Activated naive CD8-positive, alpha-beta T cell treated with anti-CD3 and anti-CD28 coated beads, Interleukin-2, amount 10 ng/mL, durations not matched to agents 7 days and 5 days (primary cell): ENCODE data around the gene PPP1R36. TPM values are rescaled to one million over a fixed set of nuclear protein-coding genes. Genes with fewer than 3 reads are reported as not detected.
"Not testable (repeated sequence)": the region's sequence is repeated elsewhere in the genome, so short reads cannot be mapped to it uniquely, and the experiment has no call there.

Experiments
- ATAC-seq: fragments of 150-1000 bp; cut with Tn5 transposase; one replicate; pipeline ENCODE4 v1.10.0; 2021; ENCODE audit warnings: low read depth, moderate library complexity
- POLR2A ChIA-PET: fragments of 350-600 bp; sonication (Branson Sonifier 250); formaldehyde crosslinking; loops from one replicate; lab custom pipeline; 2021; ENCODE audit warnings: antibody characterized with exemption; lab: Charles Lee
- DNase-seq: peaks from one replicate; pipeline ENCODE4 v3.0.0; 2021
- H3K27ac Mint-ChIP-seq: one replicate; pipeline ENCODE4 v1.8.0; 2022; ENCODE audit warnings: mild to moderate bottlenecking, mixed read lengths
- H3K27me3 Mint-ChIP-seq: one replicate; pipeline ENCODE4 v1.8.0; 2022; ENCODE audit warnings: mild to moderate bottlenecking, moderate library complexity, mixed read lengths
- H3K36me3 Mint-ChIP-seq: one replicate; pipeline ENCODE4 v1.8.0; 2021; ENCODE audit warnings: mild to moderate bottlenecking, mixed read lengths
- H3K4me1 Mint-ChIP-seq: one replicate; pipeline ENCODE4 v1.8.0; 2021; ENCODE audit warnings: mixed read lengths
- H3K4me3 Mint-ChIP-seq: one replicate; pipeline ENCODE4 v1.8.0; 2022; ENCODE audit warnings: mild to moderate bottlenecking, moderate library complexity, mixed read lengths
- H3K9me3 Mint-ChIP-seq: one replicate; pipeline ENCODE4 v1.8.0; 2021; ENCODE audit warnings: mixed read lengths
- total RNA-seq, 2 experiments: library from RNA; stranded (reverse); gene quantifications; one replicate each; pipeline ENCODE4 v1.2.3, GENCODE V29; 2021

The PPP1R36 gene
- total RNA-seq, 2 experiments from 2014 or later = 0.28 to 0.69 TPM

- Mint-ChIP-seq H3K27me3 (peaks cover 18% of the 10 kb centered on the region), H3K27ac (no peak overlapping the region)
Measured at GRCh38 chr14:64536488-64537245, 13.1 kb upstream of the PPP1R36 start.

GRCh38 chr14:64540208-64541202 lies 9.3 kb upstream of the PPP1R36 start, which contains the start of gene HSPA2:
TSS of gene HSPA2 (plus strand) at chr14:64540741. CDS start at chr14:64540850, 109 bp downstream.
- H3K4me3 Mint-ChIP-seq = peak within 1 kb of the TSS; percentile 99
- H3K9me3 Mint-ChIP-seq = peaks cover 1% of the 10 kb centered on the region
- DNase-seq = peak; percentile 97
- H3K27me3 Mint-ChIP-seq = peaks cover 54% of the 10 kb centered on the region
- H3K27ac Mint-ChIP-seq = peak within 1 kb of the TSS; percentile 94
- peaks cover 23% of the 10 kb centered on the region for H3K4me1 Mint-ChIP-seq
- POLR2A ChIA-PET = interaction anchor here (0.6 to 2.9 kb wide), 9 partner anchors 14 to 203 kb away, joined by 3 to 19 read pairs (median 3); partner anchors contain the start of genes ZBTB1 and ZBTB25
- ATAC-seq = peak; percentile 95
- peaks cover 2% of the 10 kb centered on the region for H3K36me3 Mint-ChIP-seq

More at GRCh38 chr14:64536488-64537245, 13.1 kb upstream of the PPP1R36 start:
- no peak for ATAC-seq
- peaks cover 2% of the 10 kb centered on the region for H3K36me3 Mint-ChIP-seq
- DNase-seq = no peak
- H3K4me1 Mint-ChIP-seq = peaks cover 15% of the 10 kb centered on the region
- no peak overlapping the region for H3K4me3 Mint-ChIP-seq
- POLR2A ChIA-PET = no interaction called here
- peaks cover 1% of the 10 kb centered on the region for H3K9me3 Mint-ChIP-seq

DNA sequence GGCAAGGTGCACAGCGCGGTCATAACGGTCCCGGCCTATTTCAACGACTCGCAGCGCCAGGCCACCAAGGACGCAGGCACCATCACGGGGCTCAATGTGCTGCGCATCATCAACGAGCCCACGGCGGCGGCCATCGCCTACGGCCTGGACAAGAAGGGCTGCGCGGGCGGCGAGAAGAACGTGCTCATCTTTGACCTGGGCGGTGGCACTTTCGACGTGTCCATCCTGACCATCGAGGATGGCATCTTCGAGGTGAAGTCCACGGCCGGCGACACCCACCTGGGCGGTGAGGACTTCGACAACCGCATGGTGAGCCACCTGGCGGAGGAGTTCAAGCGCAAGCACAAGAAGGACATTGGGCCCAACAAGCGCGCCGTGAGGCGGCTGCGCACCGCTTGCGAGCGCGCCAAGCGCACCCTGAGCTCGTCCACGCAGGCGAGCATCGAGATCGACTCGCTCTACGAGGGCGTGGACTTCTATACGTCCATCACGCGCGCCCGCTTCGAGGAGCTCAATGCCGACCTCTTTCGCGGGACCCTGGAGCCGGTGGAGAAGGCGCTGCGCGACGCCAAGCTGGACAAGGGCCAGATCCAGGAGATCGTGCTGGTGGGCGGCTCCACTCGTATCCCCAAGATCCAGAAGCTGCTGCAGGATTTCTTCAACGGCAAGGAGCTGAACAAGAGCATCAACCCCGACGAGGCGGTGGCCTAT lies 8.3 kb upstream of the PPP1R36 start:
- H3K36me3 Mint-ChIP-seq = peaks cover 2% of the 10 kb centered on the region
- peaks cover 57% of the 10 kb centered on the region for H3K27me3 Mint-ChIP-seq
- peaks cover 23% of the 10 kb centered on the region for H3K4me1 Mint-ChIP-seq
- H3K27ac Mint-ChIP-seq = no peak overlapping the region
- peaks cover 1% of the 10 kb centered on the region for H3K9me3 Mint-ChIP-seq
- DNase-seq (peak; percentile 47), ATAC-seq (no peak)
- peak overlapping the region; percentile 99 for H3K4me3 Mint-ChIP-seq
- POLR2A ChIA-PET = interaction anchor here (2.1 to 2.9 kb wide), 2 partner anchors 36 to 38 kb away, joined by 10 to 19 read pairs; partner anchors contain the start of genes ZBTB1 and ZBTB25

DNA sequence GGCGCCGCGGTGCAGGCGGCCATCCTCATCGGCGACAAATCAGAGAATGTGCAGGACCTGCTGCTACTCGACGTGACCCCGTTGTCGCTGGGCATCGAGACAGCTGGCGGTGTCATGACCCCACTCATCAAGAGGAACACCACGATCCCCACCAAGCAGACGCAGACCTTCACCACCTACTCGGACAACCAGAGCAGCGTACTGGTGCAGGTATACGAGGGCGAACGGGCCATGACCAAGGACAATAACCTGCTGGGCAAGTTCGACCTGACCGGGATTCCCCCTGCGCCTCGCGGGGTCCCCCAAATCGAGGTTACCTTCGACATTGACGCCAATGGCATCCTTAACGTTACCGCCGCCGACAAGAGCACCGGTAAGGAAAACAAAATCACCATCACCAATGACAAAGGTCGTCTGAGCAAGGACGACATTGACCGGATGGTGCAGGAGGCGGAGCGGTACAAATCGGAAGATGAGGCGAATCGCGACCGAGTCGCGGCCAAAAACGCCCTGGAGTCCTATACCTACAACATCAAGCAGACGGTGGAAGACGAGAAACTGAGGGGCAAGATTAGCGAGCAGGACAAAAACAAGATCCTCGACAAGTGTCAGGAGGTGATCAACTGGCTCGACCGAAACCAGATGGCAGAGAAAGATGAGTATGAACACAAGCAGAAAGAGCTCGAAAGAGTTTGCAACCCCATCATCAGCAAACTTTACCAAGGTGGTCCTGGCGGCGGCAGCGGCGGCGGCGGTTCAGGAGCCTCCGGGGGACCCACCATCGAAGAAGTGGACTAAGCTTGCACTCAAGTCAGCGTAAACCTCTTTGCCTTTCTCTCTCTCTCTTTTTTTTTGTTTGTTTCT lies 7.6 kb upstream of the PPP1R36 start:
- Mint-ChIP-seq H3K27ac (no peak overlapping the region), H3K36me3 (peaks cover 2% of the 10 kb centered on the region), H3K9me3 (peaks cover 1% of the 10 kb centered on the region), H3K4me3 (peak overlapping the region; percentile 99), H3K4me1 (peaks cover 23% of the 10 kb centered on the region), H3K27me3 (peaks cover 60% of the 10 kb centered on the region)
- ATAC-seq (no peak), DNase-seq (peak; percentile 37)
- POLR2A ChIA-PET = interaction anchor here (2.9 kb wide), 1 partner anchor 39 kb away, joined by 19 read pairs; the partner anchor contains the start of genes ZBTB1 and ZBTB25

DNA sequence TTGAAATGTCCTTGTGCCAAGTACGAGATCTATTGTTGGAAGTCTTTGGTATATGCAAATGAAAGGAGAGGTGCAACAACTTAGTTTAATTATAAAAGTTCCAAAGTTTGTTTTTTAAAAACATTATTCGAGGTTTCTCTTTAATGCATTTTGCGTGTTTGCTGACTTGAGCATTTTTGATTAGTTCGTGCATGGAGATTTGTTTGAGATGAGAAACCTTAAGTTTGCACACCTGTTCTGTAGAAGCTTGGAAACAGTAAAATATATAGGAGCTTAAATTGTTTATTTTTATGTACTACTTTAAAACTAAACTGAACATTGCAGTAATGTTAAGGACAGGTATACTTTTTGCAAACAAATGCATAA lies 6.9 kb upstream of the PPP1R36 start:
- peak overlapping the region; percentile 99 for H3K4me3 Mint-ChIP-seq
- POLR2A ChIA-PET = no interaction called here
- peaks cover 1% of the 10 kb centered on the region for H3K9me3 Mint-ChIP-seq
- peaks cover 23% of the 10 kb centered on the region for H3K4me1 Mint-ChIP-seq
- H3K36me3 Mint-ChIP-seq = peaks cover 2% of the 10 kb centered on the region
- ATAC-seq (no peak), DNase-seq (no peak)
- peaks cover 60% of the 10 kb centered on the region for H3K27me3 Mint-ChIP-seq
- no peak overlapping the region for H3K27ac Mint-ChIP-seq

DNA sequence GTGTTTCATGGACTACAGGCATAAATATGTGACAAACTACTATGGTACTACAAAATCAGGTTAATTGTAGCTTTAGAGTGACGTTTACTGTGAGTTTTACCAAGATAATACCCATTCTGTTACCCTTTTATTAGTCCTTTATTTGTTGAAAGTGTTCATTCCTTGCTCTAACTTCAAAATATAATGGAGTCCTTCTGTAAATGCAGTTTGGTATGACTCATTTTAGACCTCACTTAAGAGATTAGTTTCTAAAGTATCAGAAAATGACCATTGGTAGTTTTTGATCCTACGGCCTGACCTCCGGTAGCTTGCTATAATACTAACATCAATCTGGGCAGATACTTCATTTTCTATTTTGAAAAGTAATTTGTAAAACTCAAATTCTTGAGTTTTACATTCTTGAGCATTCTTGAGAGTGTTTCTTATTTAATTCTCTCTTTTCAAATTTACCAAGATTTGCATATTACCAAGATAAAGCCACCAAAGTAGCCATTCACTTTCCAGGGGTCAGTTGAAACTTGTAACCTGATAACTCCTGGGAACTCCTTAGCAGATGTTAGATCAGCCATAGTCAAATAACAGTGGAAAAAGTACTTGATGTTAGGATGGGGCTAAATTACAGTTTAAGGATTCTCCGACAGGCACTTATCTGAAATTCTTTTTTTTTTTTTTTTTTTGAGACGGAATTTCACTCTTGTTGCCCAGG lies 5.0 kb upstream of the PPP1R36 start:
- Mint-ChIP-seq H3K27ac (no peak overlapping the region), H3K27me3 (peaks cover 74% of the 10 kb centered on the region), H3K36me3 (peaks cover 4% of the 10 kb centered on the region), H3K4me1 (peaks cover 24% of the 10 kb centered on the region), H3K4me3 (no peak overlapping the region), H3K9me3 (peaks cover 1% of the 10 kb centered on the region)
- POLR2A ChIA-PET = no interaction called here
- DNase-seq (no peak), ATAC-seq (no peak)

DNA sequence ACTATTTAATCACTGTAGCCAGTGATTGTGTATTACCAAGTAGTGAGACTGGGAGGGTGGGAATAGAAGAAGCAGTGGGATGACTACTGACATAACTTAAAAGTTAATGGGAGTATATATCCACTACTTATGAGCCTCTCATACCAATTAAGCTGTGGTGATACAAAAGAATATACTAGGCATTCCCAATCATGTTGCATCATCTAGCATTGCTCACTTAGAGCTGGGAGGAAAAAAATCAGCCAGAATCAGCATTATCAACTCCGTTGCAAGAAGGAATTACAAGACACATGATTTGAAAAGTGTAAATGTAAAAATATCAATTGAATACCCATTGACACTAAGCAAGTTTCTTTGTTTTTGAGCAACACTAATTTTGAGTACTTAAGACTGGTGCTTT lies 745 bp upstream of the PPP1R36 start:
- peaks cover 11% of the 10 kb centered on the region for H3K4me1 Mint-ChIP-seq
- POLR2A ChIA-PET = interaction anchor here (0.5 kb wide), 1 partner anchor 264 kb away, joined by 4 read pairs; no protein-coding TSS in a partner anchor
- H3K36me3 Mint-ChIP-seq = peaks cover 3% of the 10 kb centered on the region
- no peak overlapping the region for H3K27ac Mint-ChIP-seq
- DNase-seq (no peak), ATAC-seq (no peak)
- H3K9me3 Mint-ChIP-seq = no peaks in the 10 kb centered on the region
- H3K4me3 Mint-ChIP-seq = peak overlapping the region; percentile 47
- peaks cover 66% of the 10 kb centered on the region for H3K27me3 Mint-ChIP-seq

GRCh38 chr14:64550621-64551333 lies 1.0 kb downstream of the PPP1R36 start:
- POLR2A ChIA-PET = no interaction called here
- ATAC-seq (no peak), DNase-seq (no peak)
- H3K4me1 Mint-ChIP-seq = peaks cover 11% of the 10 kb centered on the region
- no peaks in the 10 kb centered on the region for H3K9me3 Mint-ChIP-seq
- H3K4me3 Mint-ChIP-seq = peak overlapping the region; percentile 68
- H3K27ac Mint-ChIP-seq = peak overlapping the region; percentile 67
- peaks cover 61% of the 10 kb centered on the region for H3K27me3 Mint-ChIP-seq
- H3K36me3 Mint-ChIP-seq = peaks cover 3% of the 10 kb centered on the region

DNA sequence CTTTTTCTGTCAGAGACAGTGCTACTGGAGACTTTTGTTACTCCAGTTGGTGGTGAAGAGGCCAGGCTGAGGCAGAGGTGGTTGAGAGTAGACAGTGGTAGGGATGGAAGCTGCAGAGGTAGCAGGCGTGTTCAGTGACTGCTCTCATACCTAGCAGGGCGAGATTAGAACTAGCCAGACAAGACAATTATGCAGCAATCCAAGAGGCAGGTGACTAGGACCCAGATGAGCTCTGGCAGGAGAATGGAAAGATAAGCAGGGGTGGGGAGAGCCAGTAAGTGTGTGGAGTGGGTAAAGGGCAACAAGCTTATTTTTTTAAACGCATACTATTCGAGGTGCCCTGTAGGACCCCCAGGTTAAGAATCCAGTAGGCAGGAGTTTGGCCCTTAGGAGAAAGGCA lies 4.8 kb downstream of the PPP1R36 start:
- DNase-seq = no peak
- ATAC-seq = no peak
- Mint-ChIP-seq H3K9me3 (no peaks in the 10 kb centered on the region), H3K4me1 (peaks cover 9% of the 10 kb centered on the region), H3K36me3 (no peaks in the 10 kb centered on the region), H3K27me3 (peaks cover 46% of the 10 kb centered on the region), H3K27ac (no peak overlapping the region), H3K4me3 (no peak overlapping the region)
- POLR2A ChIA-PET = interaction anchor here (1.2 kb wide), 1 partner anchor 14 kb away, joined by 3 read pairs; the partner anchor contains the start of gene HSPA2

- Mint-ChIP-seq H3K27me3 (peaks cover 31% of the 10 kb centered on the region), H3K27ac (no peak overlapping the region), H3K4me3 (no peak overlapping the region), H3K4me1 (peaks cover 13% of the 10 kb centered on the region), H3K9me3 (no peaks in the 10 kb centered on the region), H3K36me3 (no peaks in the 10 kb centered on the region)
- POLR2A ChIA-PET = no interaction called here
- DNase-seq (no peak), ATAC-seq (no peak)
Measured at GRCh38 chr14:64556526-64556925, 6.8 kb downstream of the PPP1R36 start.

DNA sequence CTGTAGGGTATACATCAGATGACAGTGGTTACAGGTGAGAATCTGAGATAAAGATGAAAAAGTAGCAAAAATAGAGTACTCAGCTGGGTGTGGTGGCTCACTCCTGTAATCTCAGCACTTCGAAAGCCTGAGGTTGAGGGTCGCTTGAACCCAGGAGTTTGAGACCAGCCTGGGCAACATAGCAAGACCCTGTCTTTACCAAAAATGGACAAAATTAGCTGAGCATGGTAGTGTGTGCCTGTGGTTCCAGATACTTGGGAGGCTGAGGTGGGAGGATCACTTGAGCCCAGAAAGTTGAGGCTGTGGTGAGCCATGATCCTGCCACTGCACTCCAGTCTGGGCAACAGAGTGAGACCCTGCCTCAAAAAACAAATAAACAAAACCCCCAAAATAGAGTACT lies 8.5 kb downstream of the PPP1R36 start:
- ATAC-seq, H3K36me3 Mint-ChIP-seq, POLR2A ChIA-PET, H3K9me3 Mint-ChIP-seq, H3K4me3 Mint-ChIP-seq, H3K27ac Mint-ChIP-seq, DNase-seq: not testable (repeated sequence)
- peaks cover 16% of the 10 kb centered on the region for H3K4me1 Mint-ChIP-seq
- H3K27me3 Mint-ChIP-seq = peaks cover 17% of the 10 kb centered on the region
